ENCODE results near the gene S100A8.

The S100A8 gene

GRCh38 chr1:153346077-153346723 is 44.7 kb downstream of the S100A8 start:
- DNase-seq (ENCODE audit: insufficient read length, low spot score) (no peak), FAIRE-seq (no peak)
- no peak for TF ChIP-seq POLR2A (IDR thresholded peaks at IDR 0.05; ENCODE audit: low read depth, low read length)

- no peak; the same call in 1 of the 2 replicates for TF ChIP-seq POLR2A (IDR thresholded peaks at IDR 0.05; ENCODE audit: low read depth, low read length)
- no peak for FAIRE-seq
- DNase-seq (ENCODE audit: insufficient read length, low spot score), result no peak
Measured at GRCh38 chr1:153345187-153346076, 45.4 kb downstream of the S100A8 start.

GRCh38 chr1:153344718-153345025 is 46.2 kb downstream of the S100A8 start:
- FAIRE-seq (no peak), DNase-seq (ENCODE audit: insufficient read length, low spot score) (no peak)
- TF ChIP-seq POLR2A (IDR thresholded peaks at IDR 0.05; ENCODE audit: low read depth, low read length), result no peak

GRCh38 chr1:153343811-153344717 is 46.8 kb downstream of the S100A8 start:
- DNase-seq (ENCODE audit: insufficient read length, low spot score) (no peak), FAIRE-seq (no peak)
- no peak for TF ChIP-seq POLR2A (IDR thresholded peaks at IDR 0.05; ENCODE audit: low read depth, low read length)

GRCh38 chr1:153343040-153343681 is 47.7 kb downstream of the S100A8 start:
- TF ChIP-seq POLR2A (IDR thresholded peaks at IDR 0.05; ENCODE audit: low read depth, low read length), result no peak
- FAIRE-seq, result no peak
- no peak for DNase-seq (ENCODE audit: insufficient read length, low spot score)

- no peak for FAIRE-seq
- no peak for DNase-seq (ENCODE audit: insufficient read length, low spot score)
- no peak for TF ChIP-seq POLR2A (IDR thresholded peaks at IDR 0.05; ENCODE audit: low read depth, low read length)
Measured at GRCh38 chr1:153342178-153342577, 48.7 kb downstream of the S100A8 start.

GRCh38 chr1:153341431-153341934 is 49.4 kb downstream of the S100A8 start:
- TF ChIP-seq POLR2A (IDR thresholded peaks at IDR 0.05; ENCODE audit: low read depth, low read length), result no peak
- FAIRE-seq (no peak), DNase-seq (ENCODE audit: insufficient read length, low spot score) (no peak)

- FAIRE-seq, result no peak
- no peak for TF ChIP-seq POLR2A (IDR thresholded peaks at IDR 0.05; ENCODE audit: low read depth, low read length)
- DNase-seq (ENCODE audit: insufficient read length, low spot score), result no peak
Measured at GRCh38 chr1:153340356-153340755, 50.5 kb downstream of the S100A8 start.
